ENCODE data around the gene DMRTA2.

DMRTA2 gene

GRCh38 chr1:50422946-50423669 lies at the start of gene DMRTA2:
DMRTA2 (minus strand) TSS chr1:50423443; CDS start chr1:50421536, 1,907 bp downstream.
- no peak for DNase-seq

GRCh38 chr1:50471967-50472366 lies 48.7 kb upstream of the DMRTA2 start:
- no peak for DNase-seq

- no peak for DNase-seq
Measured at GRCh38 chr1:50462964-50463363, 39.7 kb upstream of the DMRTA2 start.

GRCh38 chr1:50458507-50458906 lies 35.3 kb upstream of the DMRTA2 start:
- no peak for DNase-seq

GRCh38 chr1:50454911-50455310 lies 31.7 kb upstream of the DMRTA2 start:
- DNase-seq = no peak

- DNase-seq = no peak
Measured at GRCh38 chr1:50453266-50453665, 30.0 kb upstream of the DMRTA2 start.

GRCh38 chr1:50452700-50453099 lies 29.5 kb upstream of the DMRTA2 start:
- no peak for DNase-seq

- DNase-seq = no peak
Measured at GRCh38 chr1:50450861-50451653, 27.8 kb upstream of the DMRTA2 start.

- no peak for DNase-seq
Measured at GRCh38 chr1:50447961-50448360, 24.7 kb upstream of the DMRTA2 start.

- DNase-seq = no peak
Measured at GRCh38 chr1:50441183-50441582, 17.9 kb upstream of the DMRTA2 start.

GRCh38 chr1:50438945-50439344 lies 15.7 kb upstream of the DMRTA2 start:
- DNase-seq = no peak

GRCh38 chr1:50436489-50436888 lies 13.2 kb upstream of the DMRTA2 start:
- no peak for DNase-seq

GRCh38 chr1:50430010-50430405 lies 6.8 kb upstream of the DMRTA2 start:
- no peak for DNase-seq

GRCh38 chr1:50427818-50428779 lies 4.9 kb upstream of the DMRTA2 start:
- DNase-seq = no peak

- DNase-seq = no peak
Measured at GRCh38 chr1:50427086-50427817, 4.0 kb upstream of the DMRTA2 start.

- no peak for DNase-seq
Measured at GRCh38 chr1:50426702-50427085, 3.5 kb upstream of the DMRTA2 start.

- DNase-seq = no peak
Measured at GRCh38 chr1:50426108-50426700, 3.0 kb upstream of the DMRTA2 start.

GRCh38 chr1:50425376-50426107 lies 2.3 kb upstream of the DMRTA2 start:
- DNase-seq = no peak

- DNase-seq = no peak
Measured at GRCh38 chr1:50424884-50425375, 1.7 kb upstream of the DMRTA2 start.

- DNase-seq = no peak
Measured at GRCh38 chr1:50424045-50424883, 1.0 kb upstream of the DMRTA2 start.

Measured in amniotic stem cell (primary cell).